D721Med (cell line): ENCODE data around the gene TNPO3.

ENCODE experiments used
- DNase-seq: peaks from one replicate; pipeline ENCODE4 v3.0.0; 2011; ENCODE audit warnings: low spot score; ENCODE audit not compliant: insufficient read length
- FAIRE-seq: peaks from 2 replicates; lab custom pipeline; 2011; peaks lifted over from hg19 to GRCh38; lab: Jason Lieb, UNC
- TF ChIP-seq, protein P1 (sequence below): IDR thresholded peaks from 2 replicates; pipeline ENCODE4 v1.5.1; 2012; ENCODE audit warnings: mild to moderate bottlenecking, control low read depth; ENCODE audit not compliant: insufficient read depth; ENCODE audit errors: missing control alignments

The TNPO3 gene

DNA sequence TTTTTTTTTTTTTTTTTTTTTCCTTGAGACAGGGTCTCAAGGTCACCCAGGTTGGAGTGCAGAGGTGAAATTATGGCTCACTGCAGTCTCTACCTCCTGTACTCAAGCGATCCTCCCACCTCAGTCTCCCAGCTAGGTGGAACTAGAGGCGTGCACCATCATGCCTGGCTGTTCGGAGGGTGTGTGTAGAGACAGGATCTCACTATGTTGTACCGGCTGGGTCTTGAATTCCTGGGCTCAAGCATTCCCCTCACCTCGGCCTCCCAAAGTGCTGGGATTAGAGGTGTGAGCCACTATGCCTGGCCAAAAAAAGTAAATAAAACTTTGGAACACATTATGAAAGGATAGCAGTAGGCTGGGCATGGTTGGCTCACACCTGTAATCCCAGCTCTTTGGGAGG lies 39.6 kb upstream of the TNPO3 start:
- FAIRE-seq = no peak
- TF ChIP-seq, protein P1, sequence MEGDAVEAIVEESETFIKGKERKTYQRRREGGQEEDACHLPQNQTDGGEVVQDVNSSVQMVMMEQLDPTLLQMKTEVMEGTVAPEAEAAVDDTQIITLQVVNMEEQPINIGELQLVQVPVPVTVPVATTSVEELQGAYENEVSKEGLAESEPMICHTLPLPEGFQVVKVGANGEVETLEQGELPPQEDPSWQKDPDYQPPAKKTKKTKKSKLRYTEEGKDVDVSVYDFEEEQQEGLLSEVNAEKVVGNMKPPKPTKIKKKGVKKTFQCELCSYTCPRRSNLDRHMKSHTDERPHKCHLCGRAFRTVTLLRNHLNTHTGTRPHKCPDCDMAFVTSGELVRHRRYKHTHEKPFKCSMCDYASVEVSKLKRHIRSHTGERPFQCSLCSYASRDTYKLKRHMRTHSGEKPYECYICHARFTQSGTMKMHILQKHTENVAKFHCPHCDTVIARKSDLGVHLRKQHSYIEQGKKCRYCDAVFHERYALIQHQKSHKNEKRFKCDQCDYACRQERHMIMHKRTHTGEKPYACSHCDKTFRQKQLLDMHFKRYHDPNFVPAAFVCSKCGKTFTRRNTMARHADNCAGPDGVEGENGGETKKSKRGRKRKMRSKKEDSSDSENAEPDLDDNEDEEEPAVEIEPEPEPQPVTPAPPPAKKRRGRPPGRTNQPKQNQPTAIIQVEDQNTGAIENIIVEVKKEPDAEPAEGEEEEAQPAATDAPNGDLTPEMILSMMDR = no peak
- no peak for DNase-seq

- FAIRE-seq = no peak
- TF ChIP-seq, protein P1 = no peak
- no peak for DNase-seq
Measured at GRCh38 chr7:129093867-129094456, 39.1 kb upstream of the TNPO3 start.

DNA sequence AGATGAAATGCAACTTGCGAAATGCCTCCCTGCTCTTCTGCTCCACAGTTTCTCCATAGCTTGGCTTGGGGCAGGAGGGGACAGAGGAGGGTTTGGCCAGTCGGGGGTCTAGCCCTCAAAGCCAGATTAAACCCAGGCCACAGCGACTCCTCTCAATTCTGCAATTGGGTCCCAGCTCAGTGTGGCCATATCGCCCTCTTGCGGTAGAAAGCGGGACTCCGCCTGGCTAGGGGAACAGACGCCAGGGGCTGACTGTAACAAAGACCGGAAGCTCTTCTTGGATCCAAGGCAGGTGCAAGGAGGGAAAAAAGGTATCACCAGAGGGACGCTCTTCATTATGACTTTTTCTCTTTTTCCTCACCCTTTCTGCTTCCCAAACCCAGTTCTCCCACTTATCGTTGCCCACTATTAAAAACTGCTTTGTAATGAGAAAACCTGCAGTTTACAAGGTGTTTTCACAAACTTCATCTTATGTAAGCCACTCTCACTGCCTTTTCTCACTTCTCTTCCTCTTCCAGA lies 36.6 kb upstream of the TNPO3 start:
- peak; percentile 52 for DNase-seq
- FAIRE-seq = no peak
- TF ChIP-seq, protein P1 = peak; percentile 99

GRCh38 chr7:129090300-129090907 lies 35.5 kb upstream of the TNPO3 start:
- TF ChIP-seq, protein P1 = no peak
- no peak for FAIRE-seq
- no peak for DNase-seq

DNA sequence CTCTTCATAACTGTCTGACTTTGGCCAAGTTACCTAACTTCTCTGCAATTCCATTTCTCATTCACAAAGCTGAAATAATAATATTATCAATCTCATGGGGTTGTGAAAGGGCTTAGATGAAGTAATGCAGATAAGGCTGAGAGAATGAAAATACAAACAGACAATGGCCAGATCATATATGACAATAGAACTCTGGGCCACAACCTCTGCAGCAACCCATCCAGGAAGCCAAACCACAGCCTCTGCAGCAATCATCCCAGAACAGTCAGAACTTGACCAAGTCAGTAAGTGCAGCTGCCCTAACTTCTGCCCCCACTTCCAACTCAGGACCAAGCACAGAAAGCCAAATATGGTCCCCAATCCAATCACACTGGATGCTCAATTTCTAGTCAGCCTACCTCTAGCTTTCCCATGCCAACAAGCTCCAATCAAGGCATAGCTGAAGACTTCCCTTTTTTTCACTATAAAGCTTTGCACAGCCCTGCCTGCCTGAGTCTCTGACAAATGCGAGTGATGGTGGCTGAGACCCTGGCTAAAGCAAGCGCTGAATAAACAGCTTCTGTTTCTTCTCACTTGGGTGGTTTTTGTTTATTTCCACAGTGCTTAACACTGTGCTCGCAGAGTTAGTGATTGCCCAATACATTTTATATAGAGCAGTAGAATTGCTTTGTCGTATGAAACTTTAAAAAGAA lies 34.8 kb upstream of the TNPO3 start:
- TF ChIP-seq, protein P1 = no peak
- DNase-seq (no peak), FAIRE-seq (no peak)

GRCh38 chr7:129084801-129085551 lies 30.1 kb upstream of the TNPO3 start:
- TF ChIP-seq, protein P1 = no peak
- DNase-seq (no peak), FAIRE-seq (no peak)
